PC-3 (cell line): ENCODE results near the gene RRP9. TPM values are rescaled to one million over a fixed set of nuclear protein-coding genes. Genes with fewer than 3 reads are reported as not detected.

Source experiments
- ATAC-seq: fragments of 200-7000 bp; cut with Tn5 transposase; 2 replicates; pipeline ENCODE4 v1.9.1; 2020; ENCODE audit warnings: mild to moderate bottlenecking, moderate library complexity
- BruUV-seq: library from RNA; stranded (reverse); fragments of 400-500 nt; replicated peaks from 2 replicates; lab custom pipeline; 2021; lab: Mats Ljungman, UMichigan
- CTCF ChIA-PET: fragments of 300-600 bp; sonication (Branson Sonifier 250); formaldehyde crosslinking; loops from one replicate; lab custom pipeline; 2022; ENCODE audit warnings: antibody characterized with exemption; lab: Charles Lee
- POLR2A ChIA-PET: fragments of 300-600 bp; sonication (Branson Sonifier 250); formaldehyde crosslinking; loops from one replicate; lab custom pipeline; 2022; ENCODE audit warnings: antibody characterized with exemption; ENCODE audit not compliant: unreplicated experiment; lab: Charles Lee
- DNase-seq: peaks from one replicate; pipeline ENCODE4 v3.0.0-alpha.2; 2015
- H2AFZ ChIP-seq: fragments of 300-600 bp; sonication (generic); 2 replicates; pipeline ENCODE4 v1.6.0; 2016; ENCODE audit warnings: antibody characterized with exemption, low read length
- H3F3A ChIP-seq: fragments of 300-600 bp; sonication (generic); one replicate; pipeline ENCODE4 v1.6.0; 2017; ENCODE audit warnings: antibody characterized with exemption, low read length, control low read depth, mild to moderate bottlenecking; ENCODE audit not compliant: unreplicated experiment
- H3K27ac ChIP-seq: fragments of 300-600 bp; sonication (generic); 2 replicates; pipeline ENCODE4 v1.5.1; 2016; ENCODE audit warnings: mild to moderate bottlenecking, low read length
- H3K27me3 ChIP-seq: fragments of 300-600 bp; sonication (generic); 2 replicates; pipeline ENCODE4 v1.6.1; 2016; ENCODE audit warnings: low read length, mixed read lengths
- H3K36me3 ChIP-seq: fragments of 300-600 bp; sonication (generic); 2 replicates; pipeline ENCODE4 v1.6.1; 2016; ENCODE audit warnings: low read depth, mixed run types, low read length, mixed read lengths
- H3K4me1 ChIP-seq: fragments of 300-600 bp; sonication (generic); 2 replicates; pipeline ENCODE4 v1.5.1; 2016; ENCODE audit warnings: low read length; ENCODE audit not compliant: insufficient read depth
- H3K4me2 ChIP-seq: fragments of 300-600 bp; sonication (generic); 2 replicates; pipeline ENCODE4 v1.6.0; 2016; ENCODE audit warnings: low read length
- H3K4me3 ChIP-seq: fragments of 300-600 bp; sonication (generic); 2 replicates; pipeline ENCODE4 v1.5.1; 2016; ENCODE audit warnings: mild to moderate bottlenecking, low read length, mixed read lengths
- H3K79me2 ChIP-seq: fragments of 300-600 bp; sonication (generic); 2 replicates; pipeline ENCODE4 v1.6.1; 2017; ENCODE audit warnings: low read length, mixed read lengths
- H3K9ac ChIP-seq: fragments of 300-600 bp; sonication (generic); 2 replicates; pipeline ENCODE4 v1.6.0; 2016; ENCODE audit warnings: mild to moderate bottlenecking, low read length
- H3K9me2 ChIP-seq: fragments of 300-600 bp; sonication (generic); replicated peaks from 2 replicates; pipeline ENCODE4 v1.6.1; 2016; ENCODE audit warnings: mixed run types, low read length, mixed read lengths
- H3K9me3 ChIP-seq: fragments of 300-600 bp; sonication (generic); 2 replicates; pipeline ENCODE4 v1.6.1; 2016; ENCODE audit warnings: low read length, mixed read lengths
- H4K20me1 ChIP-seq: fragments of 300-600 bp; sonication (generic); 2 replicates; pipeline ENCODE4 v1.6.1; 2016; ENCODE audit warnings: low read length, mixed read lengths
- CTCF ChIP-seq: fragments of 300-600 bp; sonication (generic); conservative IDR thresholded peaks from 2 replicates; pipeline ENCODE4 v1.5.1; 2017; ENCODE audit warnings: antibody characterized with exemption, low read depth, mild to moderate bottlenecking, low read length
- EZH2 ChIP-seq: fragments of 300-600 bp; sonication (generic); IDR thresholded peaks from one replicate; pipeline ENCODE4 v1.6.1; 2017; ENCODE audit warnings: antibody characterized with exemption, mild to moderate bottlenecking, low read length; ENCODE audit not compliant: unreplicated experiment
- EZH2phosphoT487 ChIP-seq: fragments of 300-600 bp; sonication (generic); IDR thresholded peaks from 2 replicates; pipeline ENCODE4 v1.6.1; 2018; ENCODE audit warnings: mild to moderate bottlenecking, antibody characterized with exemption, low read length, borderline replicate concordance
- intact Hi-C: fragments of 100-400 bp; cut with micrococcal nuclease; formaldehyde crosslinking; loops from 2 replicates; pipeline ENCODE4 v1.9.0; 2023
- total RNA-seq: library from RNA; depleted of rRNA; stranded (reverse); fragments of >200 nt; gene quantifications from 2 replicates; pipeline ENCODE4 v1.2.3, GENCODE V29; 2014

Gene RRP9
- total RNA-seq, 1 experiment from 2014 or later, result 95.0 TPM

- Histone ChIP-seq H3K9ac (peak overlapping the region; percentile 75), H4K20me1 (no peaks in the 10 kb centered on the region), H2AFZ (no peak overlapping the region; the same call in 1 of the 2 replicates), H3K4me1 (peaks cover 15% of the 10 kb centered on the region), H3K4me2 (peak overlapping the region; percentile 94), H3K9me2 (no peaks in the 10 kb centered on the region), H3K9me3 (no peaks in the 10 kb centered on the region), H3K27ac (no peak overlapping the region), H3K4me3 (peak overlapping the region; percentile 73), H3K27me3 (no peaks in the 10 kb centered on the region), H3K79me2 (peaks cover 11% of the 10 kb centered on the region), H3F3A (no peaks in the 10 kb centered on the region), H3K36me3 (no peaks in the 10 kb centered on the region)
- DNase-seq (no peak), ATAC-seq (no peak)
- TF ChIP-seq CTCF (no peak), EZH2 (no peak), EZH2phosphoT487 (no peak)
- ChIA-PET CTCF (interaction anchor here (0.7 kb wide), 1 partner anchor 25 kb away, joined by 3 read pairs; the partner anchor contains the start of gene RRP9), POLR2A (interaction anchor here (0.6 to 0.7 kb wide), 3 partner anchors 17 to 25 kb away, joined by 3 to 7 read pairs (median 3); partner anchors contain the start of genes PARP3 and RRP9)
- BruUV-seq, result no TSS peak
- intact Hi-C loops, result no loop called here
These were observed 24.8 kb upstream of the RRP9 start for GRCh38 chr3:51966486-51966885.

GRCh38 chr3:51966016-51966415, 24.3 kb upstream of the RRP9 start:
- ChIA-PET POLR2A (interaction anchor here (0.7 kb wide), 1 partner anchor 23 kb away, joined by 3 read pairs; no protein-coding TSS in a partner anchor), CTCF (interaction anchor here (0.7 kb wide), 1 partner anchor 24 kb away, joined by 3 read pairs; the partner anchor contains the start of gene RRP9)
- Histone ChIP-seq H3K9me3 (no peaks in the 10 kb centered on the region), H3F3A (no peaks in the 10 kb centered on the region), H3K27me3 (no peaks in the 10 kb centered on the region), H3K79me2 (peaks cover 7% of the 10 kb centered on the region), H3K9ac (no peak overlapping the region), H3K36me3 (no peaks in the 10 kb centered on the region), H3K4me1 (peaks cover 12% of the 10 kb centered on the region), H3K9me2 (no peaks in the 10 kb centered on the region), H3K27ac (no peak overlapping the region), H3K4me3 (peak overlapping the region; percentile 73), H2AFZ (no peak overlapping the region), H4K20me1 (no peaks in the 10 kb centered on the region), H3K4me2 (peak overlapping the region; percentile 94)
- no peak for DNase-seq
- TF ChIP-seq EZH2phosphoT487 (no peak), CTCF (no peak), EZH2 (no peak)
- ATAC-seq, result no peak
- intact Hi-C loops, result no loop called here
- BruUV-seq, result no TSS peak

GRCh38 chr3:51964521-51964920, 22.8 kb upstream of the RRP9 start:
- peaks cover 12% of the 10 kb centered on the region for H3K4me1 ChIP-seq
- TF ChIP-seq CTCF, result no peak
- TF ChIP-seq EZH2, result no peak
- TF ChIP-seq EZH2phosphoT487, result no peak
- ChIA-PET CTCF (no interaction called here), POLR2A (interaction anchor here (0.7 kb wide), 1 partner anchor 33 kb away, joined by 3 read pairs; no protein-coding TSS in a partner anchor)
- no peak overlapping the region for H3K4me3 ChIP-seq
- DNase-seq (no peak), ATAC-seq (no peak)
- intact Hi-C loops, result no loop called here
- no peaks in the 10 kb centered on the region for H3K9me2 ChIP-seq
- H2AFZ ChIP-seq, result no peak overlapping the region
- 0 out of 2 replicates have a peak, but pooled peaks cover 3% of the 10 kb centered on the region for H3K79me2 ChIP-seq
- no peaks in the 10 kb centered on the region for H3K36me3 ChIP-seq
- H3F3A ChIP-seq, result no peaks in the 10 kb centered on the region
- H3K27ac ChIP-seq, result no peak overlapping the region
- no peak overlapping the region for H3K9ac ChIP-seq
- no peaks in the 10 kb centered on the region for H4K20me1 ChIP-seq
- no TSS peak for BruUV-seq
- H3K27me3 ChIP-seq, result no peaks in the 10 kb centered on the region
- no peak overlapping the region for H3K4me2 ChIP-seq
- no peaks in the 10 kb centered on the region for H3K9me3 ChIP-seq
